ENCODE measurements around the gene ODAD2.

DNA sequence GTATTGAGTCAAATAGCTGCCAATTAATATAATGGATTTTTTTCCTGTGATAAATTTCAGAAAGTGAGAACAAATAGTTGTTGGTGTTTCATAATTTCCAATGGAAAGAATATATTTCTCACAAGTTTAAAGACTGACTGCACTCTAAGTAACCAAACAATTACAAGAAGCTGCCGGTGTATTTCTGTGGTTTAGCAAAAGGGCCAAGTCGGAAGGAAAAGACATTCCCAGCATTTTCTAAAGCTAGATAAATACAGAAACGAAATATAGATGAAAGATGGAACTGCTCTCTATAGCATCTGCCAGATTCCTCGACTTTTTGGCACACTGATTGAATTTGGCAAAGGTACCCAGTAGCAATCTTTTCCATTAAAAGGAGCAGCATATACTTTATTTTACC is 160.5 kb downstream of the ODAD2 start:
- TF ChIP-seq, protein P1, sequence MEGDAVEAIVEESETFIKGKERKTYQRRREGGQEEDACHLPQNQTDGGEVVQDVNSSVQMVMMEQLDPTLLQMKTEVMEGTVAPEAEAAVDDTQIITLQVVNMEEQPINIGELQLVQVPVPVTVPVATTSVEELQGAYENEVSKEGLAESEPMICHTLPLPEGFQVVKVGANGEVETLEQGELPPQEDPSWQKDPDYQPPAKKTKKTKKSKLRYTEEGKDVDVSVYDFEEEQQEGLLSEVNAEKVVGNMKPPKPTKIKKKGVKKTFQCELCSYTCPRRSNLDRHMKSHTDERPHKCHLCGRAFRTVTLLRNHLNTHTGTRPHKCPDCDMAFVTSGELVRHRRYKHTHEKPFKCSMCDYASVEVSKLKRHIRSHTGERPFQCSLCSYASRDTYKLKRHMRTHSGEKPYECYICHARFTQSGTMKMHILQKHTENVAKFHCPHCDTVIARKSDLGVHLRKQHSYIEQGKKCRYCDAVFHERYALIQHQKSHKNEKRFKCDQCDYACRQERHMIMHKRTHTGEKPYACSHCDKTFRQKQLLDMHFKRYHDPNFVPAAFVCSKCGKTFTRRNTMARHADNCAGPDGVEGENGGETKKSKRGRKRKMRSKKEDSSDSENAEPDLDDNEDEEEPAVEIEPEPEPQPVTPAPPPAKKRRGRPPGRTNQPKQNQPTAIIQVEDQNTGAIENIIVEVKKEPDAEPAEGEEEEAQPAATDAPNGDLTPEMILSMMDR (conservative IDR thresholded peaks at IDR 0.05; ENCODE audit: low read length) = no peak
- TF ChIP-seq EZH2phosphoT487 (IDR thresholded peaks at IDR 0.05; ENCODE audit: borderline replicate concordance, low read depth, low read length) = no peak

All from OCI-LY7 (cell line).